ENCODE data around the gene APLF.
A peak's percentile ranks its signal among the peaks of the same experiment; 100 is the strongest.

DNA sequence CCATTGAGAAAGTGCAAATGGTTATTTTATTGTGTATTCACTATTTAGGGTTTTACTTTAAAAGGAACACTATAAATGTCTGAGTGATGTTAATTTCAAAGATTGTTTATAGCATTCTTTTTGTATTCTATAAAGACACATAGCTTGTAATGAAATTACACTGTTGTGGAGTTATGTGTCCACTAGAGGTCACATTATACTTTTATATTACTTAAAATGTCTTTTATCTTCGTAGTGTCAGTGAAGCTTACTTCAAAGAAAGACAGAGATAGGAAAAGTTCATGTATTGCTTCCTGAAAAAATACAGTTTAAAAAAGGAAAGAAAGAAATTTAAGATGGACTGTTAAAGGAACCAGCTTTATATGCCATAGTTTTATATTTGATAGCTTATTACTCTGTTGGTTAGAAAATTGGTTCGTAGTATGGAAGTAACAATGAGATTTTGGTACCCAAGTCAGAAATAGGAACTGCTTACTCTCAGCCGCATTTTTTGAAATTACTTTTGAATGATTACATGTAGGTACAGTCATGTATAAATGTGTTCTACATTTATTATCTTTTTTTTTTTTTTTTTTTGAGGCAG is 20.5 kb downstream of the APLF start:
- TF ChIP-seq, protein P1, sequence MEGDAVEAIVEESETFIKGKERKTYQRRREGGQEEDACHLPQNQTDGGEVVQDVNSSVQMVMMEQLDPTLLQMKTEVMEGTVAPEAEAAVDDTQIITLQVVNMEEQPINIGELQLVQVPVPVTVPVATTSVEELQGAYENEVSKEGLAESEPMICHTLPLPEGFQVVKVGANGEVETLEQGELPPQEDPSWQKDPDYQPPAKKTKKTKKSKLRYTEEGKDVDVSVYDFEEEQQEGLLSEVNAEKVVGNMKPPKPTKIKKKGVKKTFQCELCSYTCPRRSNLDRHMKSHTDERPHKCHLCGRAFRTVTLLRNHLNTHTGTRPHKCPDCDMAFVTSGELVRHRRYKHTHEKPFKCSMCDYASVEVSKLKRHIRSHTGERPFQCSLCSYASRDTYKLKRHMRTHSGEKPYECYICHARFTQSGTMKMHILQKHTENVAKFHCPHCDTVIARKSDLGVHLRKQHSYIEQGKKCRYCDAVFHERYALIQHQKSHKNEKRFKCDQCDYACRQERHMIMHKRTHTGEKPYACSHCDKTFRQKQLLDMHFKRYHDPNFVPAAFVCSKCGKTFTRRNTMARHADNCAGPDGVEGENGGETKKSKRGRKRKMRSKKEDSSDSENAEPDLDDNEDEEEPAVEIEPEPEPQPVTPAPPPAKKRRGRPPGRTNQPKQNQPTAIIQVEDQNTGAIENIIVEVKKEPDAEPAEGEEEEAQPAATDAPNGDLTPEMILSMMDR (IDR thresholded peaks at IDR 0.05; ENCODE audit: low read length): peak; percentile 62
- no peak for TF ChIP-seq EZH2 (IDR thresholded peaks at IDR 0.05; ENCODE audit: borderline replicate concordance, low read length)
